H54 (cell line): Measurements from ENCODE around the gene SLC11A1.

Source experiments
- DNase-seq: peaks from one replicate; pipeline ENCODE4 v3.0.0; 2011; ENCODE audit warnings: low spot score, mixed read lengths; ENCODE audit not compliant: insufficient read length
- FAIRE-seq: peaks from 3 replicates; lab custom pipeline; 2011; peaks lifted over from hg19 to GRCh38; lab: Jason Lieb, UNC
- POLR2A ChIP-seq: IDR thresholded peaks from 2 replicates; pipeline ENCODE4 v1.6.1; 2011; ENCODE audit warnings: low read depth, mild to moderate bottlenecking, low read length

SLC11A1 gene

GRCh38 chr2:218421027-218421426 lies 39.0 kb downstream of the SLC11A1 start:
- DNase-seq, result no peak
- TF ChIP-seq POLR2A, result no peak
- no peak for FAIRE-seq

GRCh38 chr2:218422403-218423086 lies 40.5 kb downstream of the SLC11A1 start:
- no peak for DNase-seq
- no peak for TF ChIP-seq POLR2A
- no peak for FAIRE-seq

- no peak for DNase-seq
- no peak for TF ChIP-seq POLR2A
- FAIRE-seq, result no peak
These were observed 41.5 kb downstream of the SLC11A1 start for GRCh38 chr2:218423584-218423983.

- FAIRE-seq, result no peak
These were observed 43.5 kb downstream of the SLC11A1 start for GRCh38 chr2:218425531-218425930.

GRCh38 chr2:218427741-218428140 lies 45.7 kb downstream of the SLC11A1 start:
- FAIRE-seq (no peak), DNase-seq (no peak)
- no peak for TF ChIP-seq POLR2A

More at GRCh38 chr2:218425531-218425930, 43.5 kb downstream of the SLC11A1 start:
- DNase-seq, result no peak
- TF ChIP-seq POLR2A, result no peak

GRCh38 chr2:218428846-218429558 lies 46.9 kb downstream of the SLC11A1 start:
- DNase-seq (no peak), FAIRE-seq (no peak)
- TF ChIP-seq POLR2A, result no peak

GRCh38 chr2:218429911-218430692 lies 48.0 kb downstream of the SLC11A1 start:
- TF ChIP-seq POLR2A, result no peak
- DNase-seq, result no peak
- no peak for FAIRE-seq

GRCh38 chr2:218430721-218431120 lies 48.6 kb downstream of the SLC11A1 start:
- no peak for FAIRE-seq
- DNase-seq, result no peak
- no peak for TF ChIP-seq POLR2A

- FAIRE-seq, result no peak
- TF ChIP-seq POLR2A, result no peak
These were observed 49.8 kb downstream of the SLC11A1 start for GRCh38 chr2:218431878-218432277.

GRCh38 chr2:218432676-218433365 lies 50.7 kb downstream of the SLC11A1 start:
- no peak for TF ChIP-seq POLR2A
- FAIRE-seq (no peak), DNase-seq (no peak)

More at GRCh38 chr2:218431878-218432277, 49.8 kb downstream of the SLC11A1 start:
- DNase-seq, result no peak

- TF ChIP-seq POLR2A, result no peak
- DNase-seq (no peak), FAIRE-seq (no peak)
These were observed 52.4 kb downstream of the SLC11A1 start for GRCh38 chr2:218434456-218434855.

- TF ChIP-seq POLR2A, result no peak
- no peak for DNase-seq
- FAIRE-seq, result no peak
These were observed 53.2 kb downstream of the SLC11A1 start for GRCh38 chr2:218435003-218435982.
